Stimulated activated naive B cell treated with anti-CD40 and anti-IgM and Interleukin-4, amounts not matched to agents 10 μg/mL and 1 μg/mL and 100 μg/mL, for 72 hours (primary cell): ENCODE data around the gene BUB3.
A peak's percentile ranks its signal among the peaks of the same experiment; 100 is the strongest.

ENCODE experiments used
- ATAC-seq, 2 donors: fragments of 150-1000 bp; cut with Tn5 transposase; replicated peaks; 2 replicates each; pipeline ENCODE4 v1.10.0; 2021; ENCODE audit warnings: moderate library complexity in 1 of 2
- DNase-seq: peaks from one replicate; pipeline ENCODE4 v3.0.0; 2021
- H3K27ac Mint-ChIP-seq: one replicate; pipeline ENCODE4 v1.8.0; 2022; ENCODE audit warnings: mild to moderate bottlenecking, mixed read lengths
- H3K27me3 Mint-ChIP-seq, 2 donors: one replicate each; pipeline ENCODE4 v1.8.0; 2022; ENCODE audit warnings: mixed read lengths in 2 of 2
- H3K36me3 Mint-ChIP-seq, 2 donors: one replicate each; pipeline ENCODE4 v1.8.0; 2022; ENCODE audit warnings: mixed read lengths in 2 of 2, mild to moderate bottlenecking in 1 of 2
- H3K4me1 Mint-ChIP-seq, 2 donors: one replicate each; pipeline ENCODE4 v1.8.0; 2022; ENCODE audit warnings: mixed read lengths in 2 of 2, mild to moderate bottlenecking in 1 of 2
- H3K4me3 Mint-ChIP-seq, 2 donors: one replicate each; pipeline ENCODE4 v1.8.0; 2022; ENCODE audit warnings: mild to moderate bottlenecking in 2 of 2, mixed read lengths in 2 of 2, moderate library complexity in 1 of 2
- H3K9me3 Mint-ChIP-seq, 2 donors: one replicate each; pipeline ENCODE4 v1.8.0; 2022; ENCODE audit warnings: mixed read lengths in 2 of 2, mild to moderate bottlenecking in 1 of 2

Gene BUB3

GRCh38 chr10:123154092-123154710, at the start of gene BUB3:
BUB3 (plus strand) TSS chr10:123154402; CDS start chr10:123154918, 516 bp downstream.
- Mint-ChIP-seq H3K4me3 (peak within 1 kb of the TSS; percentile 93 to 100), H3K27me3 (peaks cover 8 to 21% of the 10 kb centered on the region in 2 donors), H3K27ac (peak within 1 kb of the TSS; percentile 99), H3K9me3 (no peaks in the 10 kb centered on the region), H3K4me1 (peaks cover 16 to 47% of the 10 kb centered on the region in 2 donors), H3K36me3 (peaks cover 29 to 35% of the 10 kb centered on the region in 2 donors)
- ATAC-seq (peak; percentile 95 to 96), DNase-seq (peak; percentile 98)

- no peak overlapping the region for H3K27ac Mint-ChIP-seq
- H3K9me3 Mint-ChIP-seq = no peaks in the 10 kb centered on the region
- H3K27me3 Mint-ChIP-seq = peaks cover 36 to 49% of the 10 kb centered on the region in 2 donors
- DNase-seq (no peak), ATAC-seq (no peak)
- H3K4me1 Mint-ChIP-seq = no peaks in the 10 kb centered on the region
- H3K4me3 Mint-ChIP-seq = no peak overlapping the region
- no peaks in the 10 kb centered on the region for H3K36me3 Mint-ChIP-seq
These were observed 44.7 kb upstream of the BUB3 start for GRCh38 chr10:123109466-123109865.

GRCh38 chr10:123117644-123118417, 36.4 kb upstream of the BUB3 start:
- Mint-ChIP-seq H3K4me3 (no peak overlapping the region), H3K27me3 (peaks cover 55 to 64% of the 10 kb centered on the region in 2 donors)

GRCh38 chr10:123119081-123119480, 35.1 kb upstream of the BUB3 start:
- H3K36me3 Mint-ChIP-seq = no peaks in the 10 kb centered on the region
- H3K9me3 Mint-ChIP-seq = no peaks in the 10 kb centered on the region
- DNase-seq = no peak
- H3K4me1 Mint-ChIP-seq = no peaks in the 10 kb centered on the region
- no peak overlapping the region for H3K27ac Mint-ChIP-seq
- H3K4me3 Mint-ChIP-seq = no peak overlapping the region
- peaks cover 50 to 64% of the 10 kb centered on the region in 2 donors for H3K27me3 Mint-ChIP-seq
- no peak for ATAC-seq

More at GRCh38 chr10:123117644-123118417, 36.4 kb upstream of the BUB3 start:
- Mint-ChIP-seq H3K36me3 (no peaks in the 10 kb centered on the region), H3K4me1 (no peaks in the 10 kb centered on the region), H3K9me3 (no peaks in the 10 kb centered on the region), H3K27ac (no peak overlapping the region)
- no peak for DNase-seq
- no peak for ATAC-seq

GRCh38 chr10:123126246-123126645, 28.0 kb upstream of the BUB3 start:
- Mint-ChIP-seq H3K4me1 (no peaks in the 10 kb centered on the region), H3K4me3 (no peak overlapping the region), H3K9me3 (no peaks in the 10 kb centered on the region), H3K36me3 (no peaks in the 10 kb centered on the region), H3K27ac (no peak overlapping the region), H3K27me3 (peaks cover 62 to 78% of the 10 kb centered on the region in 2 donors)
- no peak for DNase-seq
- ATAC-seq = no peak

GRCh38 chr10:123129618-123130271, 24.5 kb upstream of the BUB3 start:
- H3K9me3 Mint-ChIP-seq = peaks cover 0 to 3% of the 10 kb centered on the region in 2 donors
- peaks cover 12 to 22% of the 10 kb centered on the region in 2 donors for H3K4me1 Mint-ChIP-seq
- H3K36me3 Mint-ChIP-seq = peaks cover 0 to 2% of the 10 kb centered on the region in 2 donors
- H3K27ac Mint-ChIP-seq = no peak overlapping the region
- ATAC-seq (peak; percentile 33 to 64), DNase-seq (no peak)
- H3K27me3 Mint-ChIP-seq = peaks cover 83 to 92% of the 10 kb centered on the region in 2 donors
- H3K4me3 Mint-ChIP-seq = no peak overlapping the region

- H3K4me3 Mint-ChIP-seq = peak overlapping the region; percentile 41 to 63
- H3K9me3 Mint-ChIP-seq = peaks cover 0 to 3% of the 10 kb centered on the region in 2 donors
- DNase-seq = peak; percentile 67
- peak overlapping the region; percentile 90 for H3K27ac Mint-ChIP-seq
- H3K4me1 Mint-ChIP-seq = peaks cover 16 to 34% of the 10 kb centered on the region in 2 donors
- peaks cover 4% of the 10 kb centered on the region in 2 donors for H3K36me3 Mint-ChIP-seq
- peaks cover 74 to 77% of the 10 kb centered on the region in 2 donors for H3K27me3 Mint-ChIP-seq
- ATAC-seq = peak; percentile 44 to 64
These were observed 21.4 kb upstream of the BUB3 start for GRCh38 chr10:123132576-123133477.

GRCh38 chr10:123133541-123134342, 20.5 kb upstream of the BUB3 start:
- Mint-ChIP-seq H3K4me1 (peaks cover 16 to 34% of the 10 kb centered on the region in 2 donors), H3K27ac (peak overlapping the region; percentile 90)

GRCh38 chr10:123134343-123134914, 19.8 kb upstream of the BUB3 start:
- ATAC-seq = no peak
- Mint-ChIP-seq H3K27me3 (peaks cover 74 to 79% of the 10 kb centered on the region in 2 donors), H3K27ac (peak overlapping the region; percentile 65), H3K9me3 (peaks cover 0 to 3% of the 10 kb centered on the region in 2 donors), H3K4me1 (peaks cover 18 to 40% of the 10 kb centered on the region in 2 donors), H3K36me3 (peaks cover 4 to 6% of the 10 kb centered on the region in 2 donors), H3K4me3 (peak overlapping the region; percentile 48 to 58)
- DNase-seq = no peak

More at GRCh38 chr10:123133541-123134342, 20.5 kb upstream of the BUB3 start:
- H3K4me3 Mint-ChIP-seq = peak overlapping the region; percentile 48 to 58
- peaks cover 73 to 79% of the 10 kb centered on the region in 2 donors for H3K27me3 Mint-ChIP-seq
- ATAC-seq (no peak), DNase-seq (no peak)
- peaks cover 4 to 6% of the 10 kb centered on the region in 2 donors for H3K36me3 Mint-ChIP-seq
- H3K9me3 Mint-ChIP-seq = peaks cover 0 to 3% of the 10 kb centered on the region in 2 donors

GRCh38 chr10:123134915-123135414, 19.2 kb upstream of the BUB3 start:
- Mint-ChIP-seq H3K27me3 (peaks cover 74 to 79% of the 10 kb centered on the region in 2 donors), H3K4me1 (peaks cover 22 to 44% of the 10 kb centered on the region in 2 donors), H3K4me3 (no peak overlapping the region), H3K27ac (no peak overlapping the region), H3K9me3 (peaks cover 0 to 3% of the 10 kb centered on the region in 2 donors), H3K36me3 (peaks cover 4 to 6% of the 10 kb centered on the region in 2 donors)
- ATAC-seq = no peak
- no peak for DNase-seq

GRCh38 chr10:123135415-123136141, 18.6 kb upstream of the BUB3 start, which contains the start of gene HMX3:
HMX3 (plus strand) TSS chr10:123135970; CDS start chr10:123136051, 81 bp downstream.
- H3K4me3 Mint-ChIP-seq = peak within 1 kb of the TSS; percentile 86
- DNase-seq = no peak
- H3K27ac Mint-ChIP-seq = peak within 1 kb of the TSS; percentile 95
- peaks cover 4 to 6% of the 10 kb centered on the region in 2 donors for H3K36me3 Mint-ChIP-seq
- no peak for ATAC-seq
- H3K4me1 Mint-ChIP-seq = peaks cover 24 to 44% of the 10 kb centered on the region in 2 donors
- H3K27me3 Mint-ChIP-seq = peaks cover 74 to 79% of the 10 kb centered on the region in 2 donors
- peaks cover 0 to 3% of the 10 kb centered on the region in 2 donors for H3K9me3 Mint-ChIP-seq
